Activated naive CD8-positive, alpha-beta T cell treated with anti-CD3 and anti-CD28 coated beads, Interleukin-2, amount 50 U/mL, for 24 hours (primary cell): ENCODE data around the gene SERPINB6.
"Not testable (repeated sequence)": the region's sequence is repeated elsewhere in the genome, so short reads cannot be mapped to it uniquely, and the experiment has no call there.

Experiments used
- ATAC-seq: fragments of 150-1000 bp; cut with Tn5 transposase; one replicate; pipeline ENCODE4 v1.10.0; 2021
- DNase-seq: peaks from one replicate; pipeline ENCODE4 v3.0.0; 2021
- H3K27ac Mint-ChIP-seq: one replicate; pipeline ENCODE4 v1.8.0; 2021; ENCODE audit warnings: mild to moderate bottlenecking, mixed read lengths
- H3K27me3 Mint-ChIP-seq: one replicate; pipeline ENCODE4 v1.8.0; 2021; ENCODE audit warnings: mixed read lengths
- H3K36me3 Mint-ChIP-seq: one replicate; pipeline ENCODE4 v1.8.0; 2021; ENCODE audit warnings: low read depth, mixed read lengths
- H3K4me1 Mint-ChIP-seq: one replicate; pipeline ENCODE4 v1.8.0; 2021; ENCODE audit warnings: mixed read lengths
- H3K4me3 Mint-ChIP-seq: one replicate; pipeline ENCODE4 v1.8.0; 2021; ENCODE audit warnings: mild to moderate bottlenecking, moderate library complexity, mixed read lengths
- H3K9me3 Mint-ChIP-seq: one replicate; pipeline ENCODE4 v1.8.0; 2021; ENCODE audit warnings: mixed read lengths

Gene SERPINB6

GRCh38 chr6:2971420-2972218 is at the start of gene SERPINB6:
Gene SERPINB6 (minus strand): TSS chr6:2971567. CDS start chr6:2959332, 12,235 bp downstream.
- peak; percentile 58 for ATAC-seq
- H3K4me1 Mint-ChIP-seq = peaks cover 55% of the 10 kb centered on the region
- peak; percentile 49 for DNase-seq
- H3K27ac Mint-ChIP-seq = peak within 1 kb of the TSS; percentile 85
- H3K27me3 Mint-ChIP-seq = peaks cover 10% of the 10 kb centered on the region
- H3K9me3 Mint-ChIP-seq = no peaks in the 10 kb centered on the region
- no peaks in the 10 kb centered on the region for H3K36me3 Mint-ChIP-seq
- peak within 1 kb of the TSS; percentile 81 for H3K4me3 Mint-ChIP-seq

DNA sequence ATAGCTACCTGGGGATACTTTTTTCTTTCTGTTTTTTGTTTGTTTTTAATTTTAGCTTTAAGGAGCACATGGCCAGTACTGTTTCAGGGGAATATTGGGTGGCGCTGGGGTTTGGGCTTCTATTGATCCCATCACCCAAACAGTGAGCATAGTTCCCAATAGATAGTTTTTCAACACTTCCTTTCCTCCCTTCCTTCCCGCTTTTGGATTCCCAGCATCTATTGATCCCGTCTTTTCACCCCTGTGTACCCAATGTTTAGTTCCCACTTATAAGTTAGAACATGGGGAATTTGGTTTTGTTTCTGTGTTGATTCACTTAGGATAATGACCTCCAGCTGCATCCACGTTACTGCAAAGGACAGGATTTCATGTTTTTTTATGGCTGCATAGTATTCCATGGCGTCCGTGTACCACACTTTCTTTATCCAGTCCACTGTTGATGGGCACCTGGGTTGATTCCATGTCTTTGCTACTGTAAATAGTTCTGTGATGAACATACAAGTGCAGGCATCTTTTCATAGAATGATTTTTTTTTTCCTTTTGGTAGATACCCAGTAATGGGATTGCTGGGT is 48.5 kb upstream of the SERPINB6 start:
- no peak overlapping the region for H3K4me3 Mint-ChIP-seq
- peaks cover 27% of the 10 kb centered on the region for H3K36me3 Mint-ChIP-seq
- no peaks in the 10 kb centered on the region for H3K27me3 Mint-ChIP-seq
- peaks cover 26% of the 10 kb centered on the region for H3K4me1 Mint-ChIP-seq
- ATAC-seq (no peak), DNase-seq (no peak)
- peak overlapping the region; percentile 5 for H3K27ac Mint-ChIP-seq
- H3K9me3 Mint-ChIP-seq = no peaks in the 10 kb centered on the region

GRCh38 chr6:3019065-3019464 is 47.7 kb upstream of the SERPINB6 start:
- ATAC-seq (no peak), DNase-seq (no peak)
- Mint-ChIP-seq H3K27ac (no peak overlapping the region), H3K27me3 (no peaks in the 10 kb centered on the region), H3K4me1 (peaks cover 18% of the 10 kb centered on the region), H3K9me3 (no peaks in the 10 kb centered on the region), H3K36me3 (peaks cover 31% of the 10 kb centered on the region), H3K4me3 (no peak overlapping the region)

DNA sequence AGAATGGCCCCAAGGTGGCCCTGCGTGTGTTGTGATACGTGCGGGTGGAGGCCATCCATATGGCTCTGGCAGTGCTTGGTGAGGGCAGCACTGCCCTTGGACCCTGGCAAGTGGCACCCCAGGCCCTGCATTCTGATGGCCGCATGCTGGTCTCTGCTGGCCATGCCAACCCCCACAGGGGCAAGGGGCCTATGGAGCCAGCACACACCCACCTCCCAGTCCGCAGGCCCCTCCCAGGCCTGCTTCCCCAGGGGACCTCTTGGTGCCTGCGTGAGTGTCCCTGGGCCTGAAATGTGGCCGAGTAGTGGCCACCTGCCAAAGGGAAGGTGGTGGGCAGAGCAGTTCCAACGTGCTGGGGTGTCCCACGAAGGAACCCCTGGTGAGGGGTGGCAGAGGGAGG is 45.9 kb upstream of the SERPINB6 start:
- H3K4me1 Mint-ChIP-seq = peaks cover 6% of the 10 kb centered on the region
- H3K36me3 Mint-ChIP-seq = peaks cover 36% of the 10 kb centered on the region
- DNase-seq (no peak), ATAC-seq (no peak)
- H3K27me3 Mint-ChIP-seq = no peaks in the 10 kb centered on the region
- no peak overlapping the region for H3K27ac Mint-ChIP-seq
- H3K9me3 Mint-ChIP-seq = peaks cover 3% of the 10 kb centered on the region
- H3K4me3 Mint-ChIP-seq = no peak overlapping the region

DNA sequence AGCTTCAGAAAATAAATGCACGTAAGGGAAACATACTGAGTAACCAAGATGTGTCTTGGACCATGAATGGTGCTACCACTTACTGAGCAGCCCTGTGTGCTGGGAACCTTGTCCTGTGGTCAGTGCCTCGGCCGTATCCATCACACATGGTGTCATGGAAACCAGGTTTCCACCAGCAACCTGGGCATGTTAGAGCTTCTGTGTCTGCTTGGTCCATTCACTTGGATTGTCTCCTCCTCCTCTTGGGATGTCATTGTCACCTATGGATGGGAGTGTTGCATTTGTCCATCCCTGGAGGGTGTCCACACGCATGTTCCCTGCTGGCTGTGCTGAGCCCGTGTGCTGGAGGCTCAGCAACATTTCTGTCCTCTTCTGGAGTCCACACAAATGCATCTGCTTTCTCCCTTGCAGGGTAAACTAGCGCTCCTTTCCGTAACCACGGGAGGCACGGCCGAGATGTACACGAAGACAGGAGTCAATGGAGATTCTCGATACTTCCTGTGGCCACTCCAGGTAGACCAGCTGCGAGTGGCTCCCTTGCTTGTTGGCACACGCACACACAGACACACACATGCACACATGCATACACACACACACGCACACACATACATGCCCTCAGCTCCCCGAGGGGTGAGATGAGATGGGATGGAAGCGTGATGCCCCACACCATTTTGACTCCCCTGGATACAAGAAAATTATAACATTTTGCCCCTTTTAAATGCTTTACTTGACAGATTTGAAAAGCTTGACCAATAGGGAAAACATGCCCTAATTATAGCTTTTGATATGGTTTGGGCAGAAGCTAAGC is 45.3 kb upstream of the SERPINB6 start:
- no peak for ATAC-seq
- peaks cover 39% of the 10 kb centered on the region for H3K36me3 Mint-ChIP-seq

GRCh38 chr6:3015144-3015543 is 43.8 kb upstream of the SERPINB6 start:
- H3K27me3 Mint-ChIP-seq = no peaks in the 10 kb centered on the region
- peaks cover 23% of the 10 kb centered on the region for H3K9me3 Mint-ChIP-seq
- peaks cover 3% of the 10 kb centered on the region for H3K4me1 Mint-ChIP-seq
- peaks cover 48% of the 10 kb centered on the region for H3K36me3 Mint-ChIP-seq
- DNase-seq (no peak), ATAC-seq (no peak)
- H3K27ac Mint-ChIP-seq = no peak overlapping the region
- no peak overlapping the region for H3K4me3 Mint-ChIP-seq

More for the DNA sequence above, 45.3 kb upstream of the SERPINB6 start:
- Mint-ChIP-seq H3K27ac (no peak overlapping the region), H3K27me3 (no peaks in the 10 kb centered on the region), H3K4me3 (no peak overlapping the region), H3K4me1 (peaks cover 3% of the 10 kb centered on the region), H3K9me3 (peaks cover 9% of the 10 kb centered on the region)
- no peak for DNase-seq

GRCh38 chr6:3014675-3015066 is 43.3 kb upstream of the SERPINB6 start:
- peaks cover 25% of the 10 kb centered on the region for H3K9me3 Mint-ChIP-seq
- no peaks in the 10 kb centered on the region for H3K27me3 Mint-ChIP-seq
- ATAC-seq = no peak
- peaks cover 3% of the 10 kb centered on the region for H3K4me1 Mint-ChIP-seq
- H3K4me3 Mint-ChIP-seq = no peak overlapping the region
- no peak for DNase-seq
- peaks cover 49% of the 10 kb centered on the region for H3K36me3 Mint-ChIP-seq
- no peak overlapping the region for H3K27ac Mint-ChIP-seq

GRCh38 chr6:3013901-3014674 is 42.7 kb upstream of the SERPINB6 start:
- no peak for ATAC-seq
- Mint-ChIP-seq H3K36me3 (peaks cover 53% of the 10 kb centered on the region), H3K4me1 (peaks cover 3% of the 10 kb centered on the region), H3K4me3 (no peak overlapping the region), H3K27me3 (no peaks in the 10 kb centered on the region), H3K9me3 (peaks cover 25% of the 10 kb centered on the region), H3K27ac (no peak overlapping the region)
- DNase-seq = no peak

DNA sequence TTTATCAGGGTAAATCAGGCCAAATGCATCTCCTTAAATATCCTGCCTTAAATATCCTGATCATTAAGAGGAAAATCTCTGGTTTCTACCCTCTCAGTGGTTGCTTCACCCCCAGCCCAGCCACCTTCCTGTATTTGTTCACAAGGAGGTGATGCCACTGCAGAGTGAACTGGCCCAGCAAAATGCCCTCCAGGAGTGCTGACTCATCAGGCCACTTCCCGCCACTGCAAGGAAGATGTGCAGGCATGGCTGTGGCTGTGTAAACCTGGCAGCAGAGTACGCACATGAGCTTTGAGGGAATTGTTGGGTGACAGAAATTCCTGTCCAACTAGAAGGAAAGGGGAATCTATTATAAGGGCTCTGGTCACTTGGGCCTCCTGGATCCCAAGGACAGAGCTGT is 42.1 kb upstream of the SERPINB6 start:
- Mint-ChIP-seq H3K36me3 (peaks cover 57% of the 10 kb centered on the region), H3K27me3 (no peaks in the 10 kb centered on the region), H3K9me3 (peaks cover 25% of the 10 kb centered on the region), H3K27ac (no peak overlapping the region), H3K4me3 (no peak overlapping the region), H3K4me1 (peaks cover 3% of the 10 kb centered on the region)
- DNase-seq (no peak), ATAC-seq (no peak)

GRCh38 chr6:3011592-3011991 is 40.2 kb upstream of the SERPINB6 start:
- H3K4me3 Mint-ChIP-seq = no peak overlapping the region
- peaks cover 25% of the 10 kb centered on the region for H3K9me3 Mint-ChIP-seq
- no peak overlapping the region for H3K27ac Mint-ChIP-seq
- no peaks in the 10 kb centered on the region for H3K27me3 Mint-ChIP-seq
- H3K4me1 Mint-ChIP-seq = peaks cover 3% of the 10 kb centered on the region
- peaks cover 69% of the 10 kb centered on the region for H3K36me3 Mint-ChIP-seq
- DNase-seq (no peak), ATAC-seq (no peak)

DNA sequence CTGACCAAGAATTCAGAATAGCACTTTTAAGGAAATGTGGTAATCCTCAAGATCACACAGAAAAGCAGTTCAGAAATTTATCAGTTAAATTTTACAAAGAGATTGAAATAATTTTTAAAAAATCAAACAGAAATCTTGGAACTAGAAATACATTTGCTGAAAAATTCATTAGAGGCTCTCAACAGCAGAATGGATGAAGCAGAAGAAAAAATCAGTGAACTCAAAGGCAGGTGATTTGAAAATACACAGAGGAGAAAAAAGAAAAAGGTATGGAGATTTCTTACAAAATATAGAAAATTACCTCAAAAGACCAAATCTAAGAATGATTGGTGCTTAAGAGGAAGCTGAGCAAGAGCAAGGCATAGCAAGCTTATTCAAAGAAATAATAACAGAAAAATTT is 39.8 kb upstream of the SERPINB6 start:
- ATAC-seq (no peak), DNase-seq (no peak)
- Mint-ChIP-seq H3K36me3 (peaks cover 71% of the 10 kb centered on the region), H3K27ac (no peak overlapping the region), H3K27me3 (no peaks in the 10 kb centered on the region), H3K4me3 (no peak overlapping the region), H3K4me1 (peaks cover 3% of the 10 kb centered on the region), H3K9me3 (peaks cover 25% of the 10 kb centered on the region)

- H3K4me1 Mint-ChIP-seq = peaks cover 3% of the 10 kb centered on the region
- ATAC-seq (no peak), DNase-seq (no peak)
- H3K27me3 Mint-ChIP-seq = no peaks in the 10 kb centered on the region
- H3K27ac Mint-ChIP-seq = no peak overlapping the region
- peaks cover 78% of the 10 kb centered on the region for H3K36me3 Mint-ChIP-seq
- peaks cover 25% of the 10 kb centered on the region for H3K9me3 Mint-ChIP-seq
- H3K4me3 Mint-ChIP-seq = no peak overlapping the region
These were observed 38.6 kb upstream of the SERPINB6 start for GRCh38 chr6:3009930-3010329.

GRCh38 chr6:3008712-3009265 is 37.4 kb upstream of the SERPINB6 start:
- DNase-seq, H3K27me3 Mint-ChIP-seq, ATAC-seq, H3K4me1 Mint-ChIP-seq, H3K4me3 Mint-ChIP-seq, H3K27ac Mint-ChIP-seq: not testable (repeated sequence)
- Mint-ChIP-seq H3K36me3 (peaks cover 80% of the 10 kb centered on the region), H3K9me3 (peaks cover 25% of the 10 kb centered on the region)

GRCh38 chr6:3007571-3007970 is 36.2 kb upstream of the SERPINB6 start:
- Mint-ChIP-seq H3K27me3 (no peaks in the 10 kb centered on the region), H3K27ac (no peak overlapping the region), H3K9me3 (peaks cover 25% of the 10 kb centered on the region), H3K4me3 (no peak overlapping the region), H3K36me3 (peaks cover 75% of the 10 kb centered on the region), H3K4me1 (peaks cover 2% of the 10 kb centered on the region)
- DNase-seq (no peak), ATAC-seq (no peak)
